PC-9 (cell line): Measurements from ENCODE around the gene PNMA8C.
"Not testable (repeated sequence)": the region's sequence is repeated elsewhere in the genome, so short reads cannot be mapped to it uniquely, and the experiment has no call there.

ENCODE experiments used
- CTCF ChIP-seq: fragments of 200-600 bp; sonication (generic); conservative IDR thresholded peaks from 2 replicates; pipeline ENCODE4 v1.6.1; 2017; ENCODE audit warnings: mixed run types, antibody characterized with exemption, mild to moderate bottlenecking, moderate library complexity
- EZH2 ChIP-seq: fragments of 200-600 bp; sonication (generic); IDR thresholded peaks from 2 replicates; pipeline ENCODE4 v1.8.0; 2017; ENCODE audit warnings: antibody characterized with exemption, low read depth

GRCh38 chr19:46414899-46415298 lies 13.8 kb downstream of the PNMA8C start:
- not testable (repeated sequence) for TF ChIP-seq CTCF, EZH2
